HG02642 (cell line): ENCODE data around the gene CENPU.

Experiments
- ATAC-seq: cut with Tn5 transposase; IDR thresholded peaks from one replicate; pipeline ENCODE4 v1.9.1; 2021; ENCODE audit warnings: mild to moderate bottlenecking; ENCODE audit not compliant: unreplicated experiment, poor library complexity

Gene CENPU

GRCh38 chr4:184647266-184648053 is 86.4 kb downstream of the CENPU start:
- ATAC-seq = no peak

DNA sequence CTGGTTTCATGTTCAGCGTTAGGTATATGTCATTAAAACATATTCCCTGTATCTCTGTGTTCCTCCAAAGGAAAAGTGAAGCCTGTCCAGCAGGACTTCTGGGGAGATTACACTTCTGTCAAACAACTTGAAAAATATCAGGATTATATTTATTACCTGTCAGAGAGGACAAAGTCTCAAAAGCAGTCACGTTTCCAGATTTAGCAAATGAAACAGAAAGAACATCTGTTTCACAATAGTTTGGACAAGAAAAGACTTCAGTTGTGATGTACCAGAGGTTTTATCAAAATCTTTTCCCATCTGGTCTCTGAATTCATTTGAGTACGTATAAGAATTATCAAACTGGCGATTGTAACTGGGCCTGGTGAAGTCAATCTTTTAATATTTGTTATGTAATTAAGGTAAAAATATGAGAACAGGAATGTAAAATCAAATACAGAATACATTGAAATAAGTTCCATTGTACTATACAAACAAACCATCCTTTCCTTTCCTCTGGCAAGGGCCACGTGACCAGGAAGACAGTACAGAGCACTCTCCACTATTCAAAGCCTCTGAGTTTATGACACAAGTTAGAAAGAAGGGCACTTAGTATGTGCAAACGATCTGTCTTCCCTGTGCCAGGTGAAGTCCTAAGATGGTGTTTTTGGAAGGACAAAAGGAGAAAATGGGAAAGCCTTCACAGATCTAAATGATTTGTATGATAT is 87.8 kb downstream of the CENPU start:
- no peak for ATAC-seq

DNA sequence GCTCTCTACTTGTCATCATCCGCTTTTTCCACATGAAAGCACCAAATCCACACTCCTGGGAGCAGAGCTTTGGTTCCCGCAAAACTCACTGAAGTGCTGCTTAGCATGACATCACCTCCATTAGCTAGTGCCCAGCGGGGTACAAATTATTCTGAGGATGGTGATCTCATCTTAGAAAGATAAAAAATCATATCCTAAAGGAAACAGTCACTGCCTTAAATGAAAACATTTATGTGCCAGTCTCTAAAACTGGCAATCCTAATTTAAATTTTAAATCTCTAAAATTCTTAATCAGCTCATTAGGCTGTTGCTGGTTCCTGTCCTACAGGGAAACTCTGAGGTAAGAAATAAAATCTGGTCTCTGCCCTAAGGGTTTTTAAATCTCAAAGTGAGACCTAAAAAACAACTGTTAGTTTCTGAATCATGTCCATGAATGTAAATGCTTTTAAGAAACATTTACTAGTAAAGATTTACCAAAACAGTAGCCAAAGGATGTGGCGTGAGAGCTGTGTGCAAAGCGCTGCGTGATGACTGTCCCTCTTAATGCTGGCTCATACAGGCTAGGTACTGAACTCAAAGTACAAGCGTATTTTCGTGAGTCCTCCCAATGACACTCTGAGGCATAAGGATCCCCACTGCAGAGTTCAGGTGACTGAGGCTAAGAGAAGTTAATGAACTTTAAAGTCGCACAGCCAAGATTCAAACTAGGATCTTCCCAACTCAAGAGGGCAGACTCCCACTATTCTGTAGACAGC is 89.2 kb downstream of the CENPU start:
- ATAC-seq = no peak
